ENCODE measurements around the gene SAGE1. TPM values are rescaled to one million over a fixed set of nuclear protein-coding genes. Genes with fewer than 3 reads are reported as not detected.
A peak's percentile ranks its signal among the peaks of the same experiment; 100 is the strongest.

SAGE1 gene
- total RNA-seq, 4 donors from 2014 or later = not detected

DNA sequence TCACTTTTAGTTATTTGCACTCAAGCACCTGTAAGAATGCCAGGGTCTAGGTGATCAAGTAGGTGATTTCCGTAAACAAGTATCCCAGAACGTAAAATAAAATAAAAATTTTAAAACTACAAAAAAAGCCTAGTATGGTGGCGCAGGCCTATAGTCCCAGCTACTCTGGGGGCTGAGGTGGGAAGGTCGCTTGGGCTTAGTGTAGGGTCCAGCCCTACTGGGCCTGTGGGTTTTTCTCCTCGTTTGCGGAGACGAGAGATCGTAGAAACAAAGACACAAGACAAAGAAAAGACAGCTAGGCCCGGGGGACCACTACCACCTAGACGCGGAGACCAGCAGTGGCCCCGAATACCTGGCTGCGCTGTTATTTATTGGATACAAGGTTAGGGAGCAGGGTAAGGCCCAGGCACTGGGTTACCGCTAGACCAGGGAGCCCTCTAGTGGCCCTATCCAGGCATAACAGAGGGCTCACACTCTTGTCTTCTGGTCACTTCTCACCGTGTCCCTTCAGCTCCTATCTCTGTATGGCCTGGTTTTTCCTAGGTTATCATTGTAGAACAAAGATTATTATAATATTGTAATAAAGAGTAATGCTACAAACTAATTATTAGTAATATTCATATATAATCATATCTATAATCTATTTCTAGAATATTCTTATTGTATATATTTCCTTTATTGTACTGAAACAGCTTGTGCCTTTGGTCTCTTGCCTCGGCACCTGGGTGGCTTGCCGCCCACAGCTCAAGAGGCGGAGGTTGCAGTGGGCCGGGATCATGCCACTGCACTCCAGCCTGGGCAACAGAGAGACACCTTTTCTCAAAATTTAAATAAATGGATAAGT lies 38.4 kb downstream of the SAGE1 start:
- no peak overlapping the region for H3K27ac ChIP-seq
- intact Hi-C loops (cut with DNase I) = no loop called here
- TF ChIP-seq, protein P1, sequence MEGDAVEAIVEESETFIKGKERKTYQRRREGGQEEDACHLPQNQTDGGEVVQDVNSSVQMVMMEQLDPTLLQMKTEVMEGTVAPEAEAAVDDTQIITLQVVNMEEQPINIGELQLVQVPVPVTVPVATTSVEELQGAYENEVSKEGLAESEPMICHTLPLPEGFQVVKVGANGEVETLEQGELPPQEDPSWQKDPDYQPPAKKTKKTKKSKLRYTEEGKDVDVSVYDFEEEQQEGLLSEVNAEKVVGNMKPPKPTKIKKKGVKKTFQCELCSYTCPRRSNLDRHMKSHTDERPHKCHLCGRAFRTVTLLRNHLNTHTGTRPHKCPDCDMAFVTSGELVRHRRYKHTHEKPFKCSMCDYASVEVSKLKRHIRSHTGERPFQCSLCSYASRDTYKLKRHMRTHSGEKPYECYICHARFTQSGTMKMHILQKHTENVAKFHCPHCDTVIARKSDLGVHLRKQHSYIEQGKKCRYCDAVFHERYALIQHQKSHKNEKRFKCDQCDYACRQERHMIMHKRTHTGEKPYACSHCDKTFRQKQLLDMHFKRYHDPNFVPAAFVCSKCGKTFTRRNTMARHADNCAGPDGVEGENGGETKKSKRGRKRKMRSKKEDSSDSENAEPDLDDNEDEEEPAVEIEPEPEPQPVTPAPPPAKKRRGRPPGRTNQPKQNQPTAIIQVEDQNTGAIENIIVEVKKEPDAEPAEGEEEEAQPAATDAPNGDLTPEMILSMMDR (IDR thresholded peaks at IDR 0.05) = peak; percentile 13 to 62 (median 42)
- no peak for TF ChIP-seq POLR2A (IDR thresholded peaks at IDR 0.05)
- no peaks in the 10 kb centered on the region for H3K9me3 ChIP-seq
- 38 to 45% methylated on average over 17 to 19 of the region's 19 CpGs for WGBS, 2 donors
- H3K4me1 ChIP-seq = no peaks in the 10 kb centered on the region
- peak; percentile 39 to 47 for DNase-seq
- H3K27me3 ChIP-seq = no peaks in the 10 kb centered on the region
- no peaks in the 10 kb centered on the region for H3K36me3 ChIP-seq
- no peak overlapping the region for H3K4me3 ChIP-seq (replicated peaks in 1 of 3)

DNA sequence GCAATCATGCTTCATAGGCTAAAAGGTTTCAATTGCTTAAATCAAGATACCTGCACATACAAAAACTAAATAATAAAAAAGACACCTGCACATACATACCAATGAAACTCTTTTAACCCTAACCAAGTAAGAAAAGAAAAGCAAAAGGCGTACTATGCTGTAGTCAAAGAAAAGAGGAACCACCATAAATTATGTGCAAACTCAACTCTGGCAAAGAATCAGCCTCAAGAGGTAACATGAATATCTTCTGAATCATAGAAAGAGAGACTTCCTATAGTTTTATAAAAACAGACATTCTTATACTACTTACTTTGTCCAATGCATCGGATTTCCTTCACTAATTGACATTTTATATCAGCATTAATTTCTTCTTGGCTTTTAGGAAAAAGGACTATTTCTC lies 51.0 kb downstream of the SAGE1 start:
- DNase-seq = no peak
- no peak overlapping the region for H3K27ac ChIP-seq
- no peaks in the 10 kb centered on the region for H3K4me1 ChIP-seq
- no peak overlapping the region for H3K4me3 ChIP-seq (replicated peaks in 1 of 3)
- TF ChIP-seq, protein P1 (IDR thresholded peaks at IDR 0.05) = no peak
- TF ChIP-seq POLR2A (IDR thresholded peaks at IDR 0.05) = no peak
- H3K36me3 ChIP-seq = no peaks in the 10 kb centered on the region
- no peaks in the 10 kb centered on the region for H3K9me3 ChIP-seq
- no peaks in the 10 kb centered on the region for H3K27me3 ChIP-seq
- WGBS, 2 donors = 87 to 91% methylated on average over 2 of the region's 2 CpGs
- intact Hi-C loops (cut with DNase I) = no loop called here

DNA sequence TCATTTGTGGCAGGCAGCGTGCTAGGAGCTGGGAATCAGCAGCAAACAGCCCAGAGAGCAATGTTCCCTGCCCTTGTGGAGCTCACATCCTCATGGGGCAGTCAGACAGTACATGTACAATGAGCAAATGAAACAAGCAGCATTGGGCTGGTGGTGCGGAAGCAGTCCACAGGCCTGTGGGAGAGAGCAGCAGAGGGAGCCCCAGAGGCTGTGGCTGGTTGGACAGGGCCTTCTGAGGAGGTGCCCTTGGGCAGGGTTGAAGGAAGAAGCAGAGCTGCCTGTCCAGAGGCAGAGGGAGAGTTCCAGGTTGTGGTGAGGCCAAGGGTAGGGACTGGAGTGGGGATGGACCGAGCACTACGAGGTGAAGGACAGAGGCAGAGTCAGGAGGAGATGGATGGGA lies 57.8 kb downstream of the SAGE1 start:
- Histone ChIP-seq H3K27me3 (no peaks in the 10 kb centered on the region), H3K36me3 (no peaks in the 10 kb centered on the region), H3K9me3 (no peaks in the 10 kb centered on the region), H3K27ac (no peak overlapping the region), H3K4me3 (replicated peaks in 1 of 3) (no peak overlapping the region), H3K4me1 (no peaks in the 10 kb centered on the region)
- WGBS, 2 donors = 90 to 98% methylated on average over 4 of the region's 4 CpGs
- no peak for DNase-seq
- no peak for TF ChIP-seq POLR2A (IDR thresholded peaks at IDR 0.05)
- TF ChIP-seq, protein P1 (IDR thresholded peaks at IDR 0.05) = no peak
- intact Hi-C loops (cut with DNase I) = no loop called here

Other genes with a start within 250 kb of the SAGE1 start
- gene CT45A1, start 180.1 kb upstream of the SAGE1 start, total RNA-seq = not detected
- gene CT45A3, start 125.5 kb upstream of the SAGE1 start, total RNA-seq = not detected
- not detected for gene CT45A5, start 108.2 kb upstream of the SAGE1 start, total RNA-seq
- gene CT45A6, start 90.9 kb upstream of the SAGE1 start, total RNA-seq = not detected
- gene CT45A2, start 73.7 kb upstream of the SAGE1 start, total RNA-seq = not detected
- not detected for gene CT45A7, start 56.4 kb upstream of the SAGE1 start, total RNA-seq
- gene CT45A8, start 39.2 kb upstream of the SAGE1 start, total RNA-seq = not detected
- not detected for gene CT45A9, start 21.9 kb upstream of the SAGE1 start, total RNA-seq
- not detected for gene CT45A10, start 272 bp upstream of the SAGE1 start, total RNA-seq
- gene MMGT1, start 80.3 kb downstream of the SAGE1 start, total RNA-seq = 10 to 100 TPM; 31.2 to 43.7 (median 37.4) TPM
- gene SLC9A6, start 91.7 kb downstream of the SAGE1 start, total RNA-seq = 10 to 100 TPM; 15.2 to 21.7 (median 18.5) TPM

Measured in thyroid gland (tissue), 4 donors.